GM13977 (cell line): ENCODE measurements around the gene APC.

Experiments
- DNase-seq: peaks from one replicate; pipeline ENCODE4 v3.0.0; 2012; ENCODE audit warnings: low spot score
- CTCF ChIP-seq: IDR thresholded peaks from 2 replicates; pipeline ENCODE4 v1.5.1; 2012; ENCODE audit warnings: mild to moderate bottlenecking, control low read depth; ENCODE audit not compliant: insufficient read depth; ENCODE audit errors: extremely low read depth, missing control alignments
- in situ Hi-C: fragments of 300-500 bp; cut with MboI; formaldehyde crosslinking; loops from one replicate; pipeline ENCODE4 v1.12.0; 2022; ENCODE audit warnings: low sequenced_read_pairs, low pct_unique_long_range_greater_than_20kb, mixed read lengths, inconsistent platforms; ENCODE audit not compliant: unreplicated experiment

The APC gene

DNA sequence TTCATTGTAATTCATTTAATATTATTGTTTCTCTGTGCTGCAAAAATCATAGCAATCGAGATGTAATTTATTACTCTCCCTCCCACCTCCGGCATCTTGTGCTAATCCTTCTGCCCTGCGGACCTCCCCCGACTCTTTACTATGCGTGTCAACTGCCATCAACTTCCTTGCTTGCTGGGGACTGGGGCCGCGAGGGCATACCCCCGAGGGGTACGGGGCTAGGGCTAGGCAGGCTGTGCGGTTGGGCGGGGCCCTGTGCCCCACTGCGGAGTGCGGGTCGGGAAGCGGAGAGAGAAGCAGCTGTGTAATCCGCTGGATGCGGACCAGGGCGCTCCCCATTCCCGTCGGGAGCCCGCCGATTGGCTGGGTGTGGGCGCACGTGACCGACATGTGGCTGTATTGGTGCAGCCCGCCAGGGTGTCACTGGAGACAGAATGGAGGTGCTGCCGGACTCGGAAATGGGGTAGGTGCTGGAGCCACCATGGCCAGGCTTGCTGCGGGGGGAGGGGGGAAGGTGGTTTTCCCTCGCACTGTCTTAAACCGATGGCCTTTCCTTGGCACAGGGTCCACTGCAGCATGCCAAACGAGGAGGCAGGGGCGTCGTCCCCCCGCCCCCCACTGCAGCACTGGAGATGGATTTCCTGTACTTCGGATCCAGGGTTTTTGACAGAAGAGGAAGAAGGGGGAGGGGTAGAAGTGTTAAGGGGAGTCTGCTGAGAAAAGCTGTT lies at the start of gene APC:
Gene APC, plus strand, starts transcription at position 423 of the 728 bp plus-strand sequence. CDS start 17,006 bp downstream, outside the sequence.
- TF ChIP-seq CTCF: no peak
- in situ Hi-C loops: no loop called here
- peak; percentile 82 for DNase-seq

DNA sequence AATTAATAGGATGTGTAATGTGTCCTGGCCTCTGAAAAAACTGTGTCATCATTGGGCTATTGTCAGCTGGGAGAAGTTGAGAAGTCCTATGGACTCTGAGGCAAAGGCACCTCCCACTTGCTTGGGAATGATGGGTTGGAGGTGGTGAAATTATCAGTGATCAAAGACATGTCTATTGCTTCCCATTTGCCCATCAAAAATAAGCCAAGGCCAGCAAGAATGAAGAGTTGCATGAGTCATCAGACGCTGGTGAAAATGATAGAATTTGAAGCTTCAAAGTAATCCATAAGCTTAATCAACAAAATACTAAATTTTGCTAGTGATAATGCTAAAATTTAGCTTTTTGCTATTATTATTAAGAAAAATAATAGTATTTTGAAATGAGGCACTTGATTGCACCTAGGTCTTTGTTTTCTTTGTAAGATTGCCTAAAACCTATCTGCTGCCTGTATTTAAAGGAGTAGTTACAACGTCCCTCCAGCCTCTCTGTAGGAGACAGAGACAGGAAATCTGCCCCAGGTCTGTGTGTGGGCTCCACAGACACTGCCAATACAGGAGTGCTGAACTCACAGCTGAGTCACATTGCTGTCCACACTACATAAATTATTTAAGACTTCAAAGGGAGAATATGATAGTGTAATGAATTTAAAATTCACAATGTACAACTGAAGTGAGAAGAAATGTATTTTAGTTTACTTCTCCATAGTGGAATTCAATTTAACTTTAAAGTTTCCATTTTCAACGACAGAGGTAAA lies 48.4 kb upstream of the APC start:
- in situ Hi-C loops: no loop called here
- no peak for DNase-seq
- TF ChIP-seq CTCF: no peak

GRCh38 chr5:112690605-112691338 lies 46.9 kb upstream of the APC start:
- in situ Hi-C loops: no loop called here
- TF ChIP-seq CTCF: no peak
- DNase-seq: no peak

DNA sequence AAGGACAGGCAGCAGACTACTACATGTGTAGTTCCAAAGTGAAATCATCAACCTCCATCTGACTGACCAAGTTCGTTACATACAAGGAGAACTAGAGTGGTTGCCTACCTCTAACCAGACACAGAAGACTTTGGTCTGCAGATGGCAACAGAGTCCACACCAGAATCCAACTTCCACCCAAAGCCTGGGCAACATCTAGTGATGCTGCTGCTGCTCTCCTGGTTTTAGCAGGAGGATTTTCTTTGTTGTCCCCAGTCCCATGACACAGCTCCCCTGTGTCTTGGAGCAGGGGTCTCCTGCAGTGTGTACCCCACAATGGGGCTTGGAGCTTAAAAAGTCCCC lies 46.4 kb upstream of the APC start:
- no peak for TF ChIP-seq CTCF
- in situ Hi-C loops: no loop called here
- no peak for DNase-seq

- in situ Hi-C loops: no loop called here
- peak; percentile 55 for TF ChIP-seq CTCF
- DNase-seq: peak; percentile 19
Observed at GRCh38 chr5:112691758-112692157, 45.9 kb upstream of the APC start.

GRCh38 chr5:112692472-112692871 lies 45.2 kb upstream of the APC start:
- no peak for DNase-seq
- in situ Hi-C loops: no loop called here
- no peak for TF ChIP-seq CTCF
